OCI-LY7 (cell line): ENCODE data around the gene FBRSL1. TPM values are rescaled to one million over a fixed set of nuclear protein-coding genes. Genes with fewer than 3 reads are reported as not detected.

Experiments used
- BruUV-seq: library from RNA; stranded (reverse); fragments of 400-500 nt; replicated peaks from 2 replicates; lab custom pipeline; 2021; lab: Mats Ljungman, UMichigan
- CTCF ChIA-PET: fragments of 300-600 bp; sonication (Branson Sonifier 250); formaldehyde crosslinking; loops from one replicate; lab custom pipeline; 2022; ENCODE audit warnings: antibody characterized with exemption; ENCODE audit not compliant: unreplicated experiment; lab: Charles Lee
- POLR2A ChIA-PET: fragments of 300-600 bp; sonication (Branson Sonifier 250); formaldehyde crosslinking; loops from one replicate; lab custom pipeline; 2022; ENCODE audit warnings: antibody characterized with exemption; lab: Charles Lee
- DNase-seq: peaks from one replicate; pipeline ENCODE4 v3.0.0-alpha.2; 2015; ENCODE audit warnings: low spot score
- H2AFZ ChIP-seq: fragments of 200-600 bp; sonication (generic), shearing (Covaris generic); 2 replicates; pipeline ENCODE4 v1.6.1; 2014; ENCODE audit warnings: mild to moderate bottlenecking, antibody characterized with exemption, low read length, moderate library complexity
- H3K27ac ChIP-seq: fragments of 200-600 bp; sonication (generic); 2 replicates; pipeline ENCODE4 v1.5.1; 2014; ENCODE audit warnings: mixed run types, low read depth, mild to moderate bottlenecking, moderate library complexity, low read length, inconsistent platforms; ENCODE audit not compliant: poor library complexity, severe bottlenecking
- H3K36me3 ChIP-seq: fragments of 200-600 bp; sonication (generic); 2 replicates; pipeline ENCODE4 v1.6.1; 2014; ENCODE audit warnings: mild to moderate bottlenecking, antibody characterized with exemption, low read length, moderate library complexity, mixed read lengths; ENCODE audit not compliant: insufficient read depth
- H3K4me1 ChIP-seq: fragments of 200-600 bp; sonication (generic); 2 replicates; pipeline ENCODE4 v1.5.1; 2014; ENCODE audit warnings: mild to moderate bottlenecking, low read length; ENCODE audit not compliant: insufficient read depth, poor library complexity, severe bottlenecking
- H3K4me2 ChIP-seq: fragments of 200-600 bp; sonication (generic); 2 replicates; pipeline ENCODE4 v1.6.1; 2014; ENCODE audit warnings: mild to moderate bottlenecking, low read length
- H3K4me3 ChIP-seq: fragments of 200-600 bp; sonication (generic); 2 replicates; pipeline ENCODE4 v1.5.1; 2014; ENCODE audit warnings: mild to moderate bottlenecking, low read depth, low read length; ENCODE audit not compliant: poor library complexity, severe bottlenecking
- H3K79me2 ChIP-seq: fragments of 200-600 bp; sonication (generic); 2 replicates; pipeline ENCODE4 v1.6.1; 2016; ENCODE audit warnings: low read depth, mild to moderate bottlenecking, low read length, moderate library complexity, mixed read lengths; ENCODE audit not compliant: insufficient read depth
- H3K9me2 ChIP-seq: fragments of 200-600 bp; sonication (generic); 2 replicates; pipeline ENCODE4 v1.6.1; 2016; ENCODE audit warnings: mild to moderate bottlenecking, low read length, mixed read lengths; ENCODE audit not compliant: insufficient read depth
- H3K9me3 ChIP-seq: fragments of 200-600 bp; sonication (generic); 2 replicates; pipeline ENCODE4 v1.6.1; 2014; ENCODE audit warnings: mild to moderate bottlenecking, mixed run types, low read length, mixed read lengths
- H4K20me1 ChIP-seq: fragments of 200-600 bp; sonication (generic); 2 replicates; pipeline ENCODE4 v1.6.1; 2014; ENCODE audit warnings: mild to moderate bottlenecking, antibody characterized with exemption, low read length, moderate library complexity, mixed read lengths; ENCODE audit not compliant: insufficient read depth
- EZH2phosphoT487 ChIP-seq: fragments of 200-600 bp; sonication (generic); IDR thresholded peaks from 2 replicates; pipeline ENCODE4 v1.6.1; 2018; ENCODE audit warnings: low read depth, borderline replicate concordance, mild to moderate bottlenecking, mixed run types, antibody characterized with exemption, low read length, moderate library complexity, mixed read lengths
- intact Hi-C: fragments of 100-400 bp; cut with micrococcal nuclease; formaldehyde crosslinking; loops from one replicate; pipeline ENCODE4 v1.10.0; 2022; ENCODE audit not compliant: unreplicated experiment
- total RNA-seq, 2 experiments: library from RNA; depleted of rRNA in 1 of 2; stranded (reverse); fragments of >200 nt in 1 of 2; shearing (Covaris generic) in 1 of 2; gene quantifications; 2 replicates each; pipeline ENCODE4 v1.2.3, GENCODE V29; 2014 to 2022
- TF ChIP-seq, protein P1 (sequence below): fragments of 200-600 bp; sonication (generic); conservative IDR thresholded peaks from 2 replicates; pipeline ENCODE4 v1.5.1; 2014; ENCODE audit warnings: mild to moderate bottlenecking, antibody characterized with exemption, low read length, moderate library complexity, mixed read lengths

FBRSL1 gene
- total RNA-seq, 2 experiments from 2014 or later = 24.6 to 87.8 TPM

DNA sequence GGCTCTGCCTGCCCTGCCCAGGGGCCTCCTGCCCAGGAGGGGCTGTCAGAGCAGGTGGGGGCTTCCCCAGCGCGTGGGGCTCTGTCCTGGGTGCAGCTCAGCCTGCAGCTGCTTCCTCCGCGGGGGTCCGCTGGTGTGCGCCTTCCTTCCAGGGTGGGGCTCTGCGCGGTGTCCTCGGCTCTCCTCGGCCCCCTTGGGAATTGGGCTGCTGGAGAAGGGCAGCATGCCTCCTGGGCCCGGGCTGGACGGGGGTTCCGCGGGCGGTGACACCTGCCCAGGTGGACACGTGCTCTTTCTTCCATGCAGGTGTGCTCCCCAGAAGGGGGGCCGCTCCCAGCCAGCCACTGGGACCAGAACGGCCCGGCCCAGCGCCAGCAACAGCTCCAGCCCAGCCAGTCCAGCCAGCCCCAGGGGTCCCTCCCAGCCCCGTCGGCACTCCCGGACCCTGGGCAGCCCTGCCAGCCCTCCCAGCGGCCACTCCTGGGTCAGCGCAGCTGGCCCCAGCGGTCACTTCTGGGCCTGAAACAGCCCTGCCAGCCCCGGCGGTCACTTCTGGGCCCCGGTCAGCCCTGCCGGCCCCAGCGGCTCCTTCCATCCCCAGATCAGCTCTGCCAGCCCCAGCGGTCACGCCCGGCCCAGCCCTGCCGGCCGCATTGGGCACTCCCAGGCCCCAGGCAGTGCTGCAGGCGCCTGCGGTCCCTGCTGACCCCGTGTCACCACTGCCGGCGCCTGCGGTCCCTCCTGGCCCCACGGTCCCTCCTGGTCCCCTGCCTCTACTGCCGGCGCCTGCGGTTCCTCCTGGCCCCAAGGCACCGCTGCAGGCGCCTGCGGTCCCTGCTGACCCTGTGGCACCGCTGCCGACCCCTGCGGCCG is 19.1 kb downstream of the FBRSL1 start:
- CTCF ChIA-PET = no interaction called here
- intact Hi-C loops = no loop called here

DNA sequence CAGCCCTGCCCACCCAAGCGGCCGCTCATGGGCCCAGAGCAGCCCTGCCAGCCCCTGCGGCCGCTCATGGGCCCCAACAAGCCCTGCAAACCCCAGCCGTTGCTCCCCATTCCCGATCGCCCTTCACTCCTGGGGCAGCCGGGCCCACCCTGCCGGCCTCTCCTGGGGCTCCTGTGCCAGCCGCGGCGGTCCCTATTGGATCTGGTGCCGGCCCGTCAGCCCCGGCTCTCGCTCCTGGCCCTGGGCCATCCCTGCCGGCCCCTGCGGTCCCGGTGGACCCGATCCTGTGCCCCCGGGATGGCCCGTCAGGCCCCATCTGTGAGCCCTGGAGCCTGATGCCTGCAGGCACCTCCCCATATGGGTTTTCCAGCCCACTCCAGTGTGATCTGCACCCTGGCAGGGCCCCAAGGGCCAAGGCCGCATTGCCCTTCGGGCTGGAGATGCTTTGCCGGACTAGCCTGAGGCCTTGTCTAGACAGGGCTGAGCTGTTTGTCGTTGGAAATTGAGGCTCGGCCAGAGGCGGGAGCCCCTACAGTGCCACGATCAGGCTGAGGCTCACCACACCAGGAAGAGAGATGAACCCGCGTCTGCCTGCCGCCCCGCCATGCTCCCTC is 20.3 kb downstream of the FBRSL1 start:
- H4K20me1 ChIP-seq = no peaks in the 10 kb centered on the region; the same call in 1 of the 2 replicates
- no peaks in the 10 kb centered on the region for H3K79me2 ChIP-seq
- BruUV-seq = no TSS peak
- ChIA-PET CTCF (no interaction called here), POLR2A (no interaction called here)
- intact Hi-C loops = no loop called here
- no peaks in the 10 kb centered on the region for H3K9me3 ChIP-seq
- no peak overlapping the region for H3K4me3 ChIP-seq
- no peak overlapping the region for H2AFZ ChIP-seq
- no peak overlapping the region for H3K4me2 ChIP-seq
- no peaks in the 10 kb centered on the region for H3K4me1 ChIP-seq
- no peak for DNase-seq
- H3K27ac ChIP-seq = no peak overlapping the region
- TF ChIP-seq EZH2phosphoT487 = no peak
- TF ChIP-seq, protein P1, sequence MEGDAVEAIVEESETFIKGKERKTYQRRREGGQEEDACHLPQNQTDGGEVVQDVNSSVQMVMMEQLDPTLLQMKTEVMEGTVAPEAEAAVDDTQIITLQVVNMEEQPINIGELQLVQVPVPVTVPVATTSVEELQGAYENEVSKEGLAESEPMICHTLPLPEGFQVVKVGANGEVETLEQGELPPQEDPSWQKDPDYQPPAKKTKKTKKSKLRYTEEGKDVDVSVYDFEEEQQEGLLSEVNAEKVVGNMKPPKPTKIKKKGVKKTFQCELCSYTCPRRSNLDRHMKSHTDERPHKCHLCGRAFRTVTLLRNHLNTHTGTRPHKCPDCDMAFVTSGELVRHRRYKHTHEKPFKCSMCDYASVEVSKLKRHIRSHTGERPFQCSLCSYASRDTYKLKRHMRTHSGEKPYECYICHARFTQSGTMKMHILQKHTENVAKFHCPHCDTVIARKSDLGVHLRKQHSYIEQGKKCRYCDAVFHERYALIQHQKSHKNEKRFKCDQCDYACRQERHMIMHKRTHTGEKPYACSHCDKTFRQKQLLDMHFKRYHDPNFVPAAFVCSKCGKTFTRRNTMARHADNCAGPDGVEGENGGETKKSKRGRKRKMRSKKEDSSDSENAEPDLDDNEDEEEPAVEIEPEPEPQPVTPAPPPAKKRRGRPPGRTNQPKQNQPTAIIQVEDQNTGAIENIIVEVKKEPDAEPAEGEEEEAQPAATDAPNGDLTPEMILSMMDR = no peak
- no peaks in the 10 kb centered on the region for H3K9me2 ChIP-seq
- H3K36me3 ChIP-seq = no peaks in the 10 kb centered on the region

More for the DNA sequence above, 19.1 kb downstream of the FBRSL1 start:
- no peaks in the 10 kb centered on the region; the same call in 1 of the 2 replicates for H4K20me1 ChIP-seq
- no peak overlapping the region for H3K4me3 ChIP-seq
- no peaks in the 10 kb centered on the region for H3K4me1 ChIP-seq
- POLR2A ChIA-PET = no interaction called here
- no peaks in the 10 kb centered on the region for H3K36me3 ChIP-seq
- no peaks in the 10 kb centered on the region for H3K9me2 ChIP-seq
- no TSS peak for BruUV-seq
- H3K79me2 ChIP-seq = no peaks in the 10 kb centered on the region
- DNase-seq = no peak
- TF ChIP-seq, protein P1 = no peak
- no peak for TF ChIP-seq EZH2phosphoT487
- no peak overlapping the region for H3K4me2 ChIP-seq
- no peak overlapping the region for H3K27ac ChIP-seq
- H3K9me3 ChIP-seq = no peaks in the 10 kb centered on the region
- no peak overlapping the region for H2AFZ ChIP-seq
